Stimulated activated CD4-positive, alpha-beta T cell treated with anti-CD3 and anti-CD28 coated beads, Interleukin-15, amount 100 ng/mL, for 24 hours (primary cell): ENCODE data around the gene GRIP2.

Experiments used
- DNase-seq: peaks from one replicate; pipeline ENCODE4 v3.0.0-alpha.2; 2020

Gene GRIP2

DNA sequence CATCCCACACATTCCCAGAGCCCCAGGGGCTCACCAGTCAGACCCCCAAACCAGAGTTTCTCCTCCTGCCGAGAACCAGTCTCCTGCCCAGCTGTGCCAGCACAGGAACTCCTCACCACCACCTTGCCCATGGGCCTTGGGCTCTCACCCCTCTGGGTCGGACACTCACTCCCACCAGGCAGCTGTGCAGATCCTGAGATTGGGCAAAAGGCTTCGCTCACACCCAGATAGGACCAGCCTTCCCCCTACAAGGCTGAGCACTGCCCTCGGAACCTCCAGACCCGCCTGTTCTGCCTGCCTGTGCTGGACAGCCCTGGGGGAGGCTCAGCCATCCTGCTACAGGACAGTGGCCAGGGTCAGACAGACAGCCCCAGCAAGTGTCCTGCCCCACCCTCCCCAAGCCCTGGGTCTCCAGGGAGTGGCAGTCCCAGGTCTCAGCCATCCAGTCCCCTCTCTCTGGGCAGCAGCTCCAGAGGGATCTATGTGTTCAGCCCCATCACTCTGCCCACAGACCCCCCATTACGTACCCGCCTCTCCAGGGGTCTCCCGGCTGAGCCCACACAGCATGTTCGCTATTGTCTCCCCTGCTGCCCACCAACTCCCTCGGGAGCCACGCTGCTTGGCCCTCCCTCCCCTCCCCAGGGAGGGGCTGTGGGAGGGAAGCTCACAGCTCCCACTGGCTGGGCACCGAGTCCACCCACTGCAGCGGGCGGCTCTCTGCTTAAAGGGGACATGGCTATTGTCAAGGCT is at the start of gene GRIP2:
Gene GRIP2, minus strand, starts transcription at position 601 of the 750 bp plus-strand sequence. Its CDS starts 34 bp downstream, at position 567.
- no peak for DNase-seq

DNA sequence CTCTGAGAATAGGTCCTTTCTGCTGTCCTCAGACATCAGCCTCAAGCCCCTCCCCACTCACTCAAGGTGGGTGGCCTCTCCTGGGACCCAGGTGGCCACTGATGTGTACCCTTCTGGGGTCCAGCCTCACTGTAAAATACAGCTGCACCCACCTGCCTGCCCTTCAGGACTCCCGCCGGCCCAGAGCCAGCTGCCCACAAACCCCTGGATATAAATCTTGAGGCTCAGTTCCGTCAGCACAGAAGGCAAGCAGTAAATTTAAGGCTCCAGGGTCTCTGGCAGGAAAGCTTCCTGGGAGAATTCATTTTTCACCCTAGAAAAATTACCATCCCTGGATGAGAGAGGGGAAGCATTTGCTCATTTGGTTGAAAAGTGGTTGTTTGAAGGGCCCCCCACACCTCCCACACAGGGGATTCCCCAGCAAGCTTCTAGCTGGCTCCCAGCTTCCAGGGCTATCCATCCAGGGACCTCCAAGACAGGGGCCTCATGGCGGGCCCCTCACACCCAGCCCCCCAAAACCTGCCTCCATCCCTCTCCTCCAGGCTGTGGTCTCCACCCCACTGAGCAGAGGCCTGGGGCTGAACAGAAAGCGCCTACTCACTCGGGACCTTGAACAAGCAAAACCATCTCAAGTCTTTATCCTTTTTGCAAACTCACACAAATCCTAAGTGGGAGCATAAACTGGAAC is 48.4 kb upstream of the GRIP2 start:
- DNase-seq: no peak

DNA sequence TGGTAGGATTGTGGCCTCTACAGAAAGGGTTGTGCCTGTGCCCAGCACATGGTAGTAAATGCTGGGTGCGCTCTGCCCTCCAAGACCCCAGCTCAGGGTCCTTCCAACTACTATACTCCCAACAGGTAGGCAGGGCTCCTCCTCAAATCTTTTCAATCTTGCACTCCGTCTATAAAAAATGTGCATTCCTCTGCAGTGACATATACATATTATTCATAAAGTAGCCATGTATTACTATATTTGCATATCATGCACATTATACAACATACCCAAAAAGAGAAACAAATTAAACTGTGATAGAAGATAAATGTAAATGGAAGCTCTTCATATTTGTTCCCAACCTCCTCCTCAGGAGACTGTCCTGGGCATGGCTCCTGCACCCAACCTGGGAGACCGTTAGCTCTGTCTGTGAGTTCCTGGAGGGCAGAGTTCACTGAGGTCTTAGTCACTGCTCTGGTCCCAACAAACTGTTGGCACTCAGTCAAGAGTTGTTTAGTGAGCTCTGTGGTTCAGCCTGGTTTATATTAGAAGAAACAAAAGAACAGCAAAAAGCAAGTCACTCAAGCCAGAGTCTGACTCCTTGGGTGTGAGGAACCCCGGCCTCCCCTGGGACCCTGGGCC is 47.7 kb upstream of the GRIP2 start:
- no peak for DNase-seq

DNA sequence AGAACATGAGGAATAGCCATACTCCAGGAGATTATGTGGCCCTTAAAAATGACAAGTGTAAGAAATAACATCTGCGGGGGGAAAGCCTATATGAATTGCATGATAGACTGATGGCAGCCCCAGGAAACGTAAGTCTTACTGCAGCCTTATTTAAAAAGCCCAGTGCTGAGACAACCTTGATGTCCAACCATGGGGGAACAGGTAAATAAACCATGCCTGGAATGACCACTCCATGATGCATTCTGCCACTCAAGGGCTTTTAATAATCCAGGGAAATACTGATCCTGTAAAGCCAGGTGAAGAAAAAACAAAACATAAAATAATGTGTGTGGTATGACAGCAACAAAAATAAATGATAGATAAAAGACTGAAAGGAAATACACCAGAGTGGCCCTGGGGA is 46.5 kb upstream of the GRIP2 start:
- DNase-seq: no peak

DNA sequence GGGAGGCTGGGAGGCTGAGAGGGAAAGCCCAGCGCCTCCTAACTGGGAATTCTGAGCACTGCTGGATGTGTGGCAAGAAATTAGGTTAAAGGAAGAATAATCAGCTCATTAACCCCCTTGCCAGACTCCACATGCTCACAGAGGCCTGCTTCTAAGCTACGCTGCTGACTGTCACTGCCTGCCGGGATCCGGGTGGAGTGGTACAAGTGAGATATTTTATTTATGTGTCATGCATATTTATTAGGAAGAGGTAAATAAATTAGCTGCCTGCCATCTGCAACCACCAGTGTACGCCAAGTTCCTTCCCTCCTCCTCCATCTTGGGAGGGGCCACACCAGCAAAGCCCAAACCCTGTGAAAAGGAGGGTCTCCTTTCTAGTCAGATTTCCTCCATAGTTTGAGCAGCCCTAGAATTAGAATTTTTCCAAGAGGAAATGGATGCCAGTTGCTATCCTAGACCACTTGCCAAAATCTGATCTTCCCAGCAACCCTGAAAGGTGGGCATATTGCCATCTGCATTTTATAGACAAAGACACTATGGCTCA is 43.5 kb upstream of the GRIP2 start:
- DNase-seq: no peak

DNA sequence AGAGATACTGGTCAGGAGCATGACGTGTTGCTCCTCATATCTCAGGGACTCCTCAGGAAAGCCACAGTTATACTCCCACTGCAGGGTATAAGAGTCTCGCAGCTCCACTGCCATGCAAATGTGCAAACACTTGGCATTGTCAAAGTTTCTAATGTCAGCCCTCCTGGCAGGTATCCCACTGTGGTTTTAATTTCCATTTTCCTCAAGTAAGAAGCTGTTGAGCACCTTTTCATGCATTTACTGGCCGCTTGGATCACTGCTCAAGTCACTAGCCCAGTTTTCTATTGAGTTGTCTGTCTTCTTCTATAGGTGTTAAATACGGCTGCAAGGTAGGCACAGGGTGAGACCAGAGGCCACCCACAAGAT is 41.9 kb upstream of the GRIP2 start:
- no peak for DNase-seq

DNA sequence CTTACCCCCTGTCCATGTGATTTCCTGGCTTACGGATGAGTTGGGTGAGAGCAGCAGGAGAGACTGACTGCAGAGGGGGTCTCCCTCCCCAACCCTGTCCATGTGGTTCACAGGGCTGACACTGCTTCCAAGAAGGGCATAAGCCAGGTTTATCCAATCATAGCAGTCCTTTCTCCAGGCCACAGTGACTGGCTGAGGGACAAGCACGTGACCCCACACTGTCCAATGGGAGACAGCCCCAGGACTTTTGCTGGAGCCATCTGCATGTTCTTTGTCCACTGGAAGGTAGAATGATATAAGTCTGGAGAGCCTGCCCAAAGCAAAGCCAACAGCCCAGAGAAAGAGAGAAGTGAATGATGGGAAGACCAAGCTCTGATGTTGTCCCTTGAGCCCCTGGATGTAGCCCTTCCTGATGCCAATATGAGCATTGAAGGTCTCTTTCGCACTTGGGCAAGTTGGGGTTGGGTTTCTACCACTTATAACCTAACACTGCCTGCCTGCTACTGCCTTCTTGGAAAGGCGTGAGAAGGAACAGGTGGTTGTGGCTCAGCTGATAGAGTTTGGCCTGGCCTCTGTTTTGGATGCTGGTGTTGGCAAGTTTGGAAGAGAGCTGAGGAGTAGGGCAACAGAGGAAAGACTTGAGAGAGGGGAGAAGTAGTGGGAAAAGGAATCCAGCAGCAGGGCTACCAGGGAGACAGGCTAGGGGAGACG is 41.3 kb upstream of the GRIP2 start:
- DNase-seq: no peak

DNA sequence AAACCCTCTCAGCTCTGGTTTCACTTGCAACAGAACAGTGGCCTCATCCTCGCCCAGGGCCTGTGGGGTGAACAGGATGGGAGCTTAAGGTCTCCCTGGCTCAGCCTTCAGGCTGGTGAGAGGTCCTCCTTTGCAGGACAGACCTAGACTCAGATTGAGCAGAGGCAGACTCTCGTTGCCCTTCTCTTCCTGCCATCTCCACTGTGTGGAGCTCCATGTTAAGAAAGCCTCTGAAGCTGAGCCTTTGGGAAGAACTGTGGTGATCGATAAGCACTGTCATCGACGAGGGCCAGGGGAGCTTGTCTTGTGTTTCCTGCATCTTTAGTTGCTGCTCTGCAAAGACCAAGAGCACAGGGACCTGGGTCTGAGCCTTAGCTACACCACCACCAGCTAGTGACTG is 37.8 kb upstream of the GRIP2 start:
- no peak for DNase-seq

DNA sequence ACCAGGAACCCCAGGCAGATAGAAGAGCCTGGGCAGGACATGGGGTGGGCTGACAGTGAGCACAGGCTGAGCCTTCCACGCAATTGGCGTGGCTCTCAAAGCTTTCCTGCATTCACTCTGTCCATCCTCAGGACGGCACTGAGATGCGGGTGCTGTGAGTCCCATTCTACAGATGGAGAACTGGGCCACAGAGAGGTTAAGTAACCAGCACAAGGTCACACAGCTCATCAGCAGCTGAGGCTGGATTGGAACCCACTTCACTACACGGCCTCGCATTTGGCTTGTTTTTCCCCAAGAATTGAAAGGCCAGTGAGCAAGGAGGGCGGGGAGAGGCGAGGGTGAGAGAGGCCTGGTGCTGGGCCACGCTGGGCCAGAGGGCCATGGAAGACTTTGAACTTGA is 36.0 kb upstream of the GRIP2 start:
- DNase-seq: no peak

DNA sequence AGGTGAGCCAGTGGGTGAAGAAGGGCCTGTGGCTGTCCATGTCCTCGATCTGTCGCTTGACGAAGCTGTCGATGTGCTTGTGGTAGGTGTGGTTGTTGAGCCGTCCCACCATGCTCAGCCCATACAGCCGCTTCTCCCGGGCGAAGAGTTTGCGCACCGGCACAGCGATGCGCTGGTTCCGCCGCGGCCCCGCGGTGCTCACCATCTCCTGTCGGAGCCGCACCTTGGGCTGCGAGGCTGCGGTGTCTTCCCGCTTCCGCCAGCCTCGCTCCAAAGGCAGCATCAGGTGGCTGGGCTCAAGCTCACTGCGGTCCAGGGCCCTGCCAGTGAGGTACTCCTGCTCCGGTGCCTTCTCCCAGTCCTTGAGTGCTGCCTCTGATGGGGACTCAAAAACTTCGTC is 34.0 kb upstream of the GRIP2 start:
- no peak for DNase-seq

DNA sequence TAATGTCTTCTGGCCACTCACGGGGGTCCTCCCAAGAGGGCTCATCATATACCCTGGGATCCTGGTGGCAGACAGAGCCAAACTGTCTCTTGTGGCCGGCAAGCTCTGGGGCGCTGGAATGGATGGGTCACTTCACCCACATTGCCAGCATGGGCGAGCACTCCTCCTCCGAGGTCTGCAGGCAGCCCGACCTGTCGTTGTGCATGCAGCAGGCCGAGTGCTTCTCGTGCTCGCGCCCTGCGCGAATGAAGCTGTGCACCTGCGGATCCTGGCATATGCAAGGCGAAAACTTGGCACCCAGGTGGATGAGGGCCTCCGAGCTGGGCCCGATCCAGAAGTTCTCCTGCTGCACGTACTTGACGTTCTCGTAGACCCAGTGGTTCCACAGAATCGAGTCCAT is 33.6 kb upstream of the GRIP2 start:
- DNase-seq: no peak

DNA sequence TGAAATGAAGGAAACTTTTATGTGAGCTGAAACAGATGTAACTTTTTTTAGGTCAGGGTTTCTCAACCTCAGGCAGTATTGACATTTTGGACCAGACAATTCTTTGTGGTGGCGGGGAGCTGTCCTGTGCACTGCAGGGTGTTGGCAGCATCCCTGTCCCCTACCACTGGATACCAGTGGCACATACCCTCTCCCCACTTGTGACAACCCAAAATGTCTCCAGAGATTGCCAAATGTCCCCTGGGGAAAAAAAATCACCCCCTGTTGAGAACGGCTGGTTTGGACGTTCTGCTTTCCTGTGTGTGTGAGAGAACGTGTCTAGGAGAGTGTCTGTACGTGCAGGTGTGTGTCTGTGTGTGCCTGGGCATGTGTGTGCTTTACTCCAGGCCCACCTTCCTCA is 30.7 kb upstream of the GRIP2 start:
- no peak for DNase-seq

DNA sequence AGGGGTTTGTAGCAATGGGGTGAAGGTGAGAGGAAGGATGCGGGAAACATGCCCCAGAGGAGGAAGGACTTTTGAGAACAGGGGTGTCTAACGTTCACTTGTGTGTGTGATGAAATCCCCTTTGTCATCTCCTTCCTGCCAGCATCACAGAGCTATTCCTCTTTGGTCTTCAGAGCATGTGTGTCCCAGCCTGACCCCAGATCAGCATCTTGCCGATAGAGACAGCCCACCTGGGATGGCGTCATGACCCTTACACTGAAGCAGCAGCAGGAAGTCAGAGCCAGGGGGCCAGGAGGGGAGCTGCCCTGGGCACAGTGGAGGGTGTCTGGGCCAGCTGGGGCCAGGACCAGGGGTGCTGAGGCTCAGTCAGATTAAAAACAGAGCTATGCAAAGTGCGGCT is 29.9 kb upstream of the GRIP2 start:
- DNase-seq: no peak

DNA sequence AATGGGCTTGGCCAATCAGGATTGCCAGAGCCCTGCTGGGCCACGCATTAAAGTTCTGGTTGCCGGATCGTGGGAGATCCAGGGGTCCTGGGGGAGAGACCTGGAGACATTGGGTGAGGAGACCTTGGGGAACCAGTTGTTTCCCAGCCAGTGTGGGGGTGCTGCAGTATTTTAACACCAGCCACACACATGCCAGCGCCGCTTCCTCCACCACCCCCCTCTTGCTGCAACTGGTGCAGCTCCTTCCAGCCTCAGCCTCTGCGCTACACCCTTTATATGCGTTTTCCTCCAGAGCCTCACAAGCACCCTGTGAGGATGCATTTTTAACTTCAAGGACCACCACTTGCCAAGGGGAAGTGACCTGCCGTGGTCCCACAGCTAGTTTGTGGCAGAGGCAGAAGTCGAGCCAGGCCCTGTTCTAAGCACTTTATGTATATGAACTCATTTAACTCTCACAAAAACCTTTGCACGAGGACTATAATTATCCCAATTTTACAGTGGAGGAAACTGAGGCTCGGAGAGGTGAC is 29.4 kb upstream of the GRIP2 start:
- no peak for DNase-seq

DNA sequence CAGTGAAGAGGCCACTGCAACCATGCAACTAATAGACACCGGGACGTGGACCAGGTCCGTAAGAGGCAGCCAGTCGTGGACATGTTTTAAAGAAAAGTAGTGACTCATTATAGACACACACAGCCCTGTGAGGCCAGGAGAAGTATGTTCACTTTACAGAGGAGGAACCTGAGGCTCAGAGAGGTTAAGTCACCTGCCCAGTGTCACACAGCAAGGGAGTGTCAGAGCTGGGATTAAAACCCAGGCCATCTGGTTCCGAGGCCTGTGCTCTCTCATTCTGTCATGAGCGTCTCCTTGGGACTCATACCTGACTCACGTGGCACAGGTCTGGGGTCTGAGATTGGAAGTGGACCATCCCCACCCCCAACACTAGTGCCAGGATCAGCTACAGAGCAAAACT is 28.1 kb upstream of the GRIP2 start:
- no peak for DNase-seq

DNA sequence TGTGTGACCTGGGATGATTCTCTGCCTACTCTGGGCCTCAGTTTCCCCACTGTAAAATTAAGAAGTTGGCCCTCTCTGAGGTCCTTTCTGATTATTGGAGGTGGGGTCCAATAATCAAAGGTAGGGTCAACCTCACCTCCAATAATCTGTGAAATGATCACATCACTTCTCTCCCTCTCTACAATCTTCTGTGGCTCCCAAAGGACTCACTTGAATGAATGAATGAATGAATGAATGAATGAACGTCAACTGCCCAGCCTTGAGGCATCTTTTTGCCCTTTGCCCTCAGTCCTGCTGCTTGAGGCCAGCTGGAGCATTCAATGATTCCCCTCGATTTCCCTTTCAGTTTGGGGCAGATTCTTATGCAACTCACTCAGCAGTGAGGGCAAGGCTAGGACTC is 26.7 kb upstream of the GRIP2 start:
- DNase-seq: no peak

DNA sequence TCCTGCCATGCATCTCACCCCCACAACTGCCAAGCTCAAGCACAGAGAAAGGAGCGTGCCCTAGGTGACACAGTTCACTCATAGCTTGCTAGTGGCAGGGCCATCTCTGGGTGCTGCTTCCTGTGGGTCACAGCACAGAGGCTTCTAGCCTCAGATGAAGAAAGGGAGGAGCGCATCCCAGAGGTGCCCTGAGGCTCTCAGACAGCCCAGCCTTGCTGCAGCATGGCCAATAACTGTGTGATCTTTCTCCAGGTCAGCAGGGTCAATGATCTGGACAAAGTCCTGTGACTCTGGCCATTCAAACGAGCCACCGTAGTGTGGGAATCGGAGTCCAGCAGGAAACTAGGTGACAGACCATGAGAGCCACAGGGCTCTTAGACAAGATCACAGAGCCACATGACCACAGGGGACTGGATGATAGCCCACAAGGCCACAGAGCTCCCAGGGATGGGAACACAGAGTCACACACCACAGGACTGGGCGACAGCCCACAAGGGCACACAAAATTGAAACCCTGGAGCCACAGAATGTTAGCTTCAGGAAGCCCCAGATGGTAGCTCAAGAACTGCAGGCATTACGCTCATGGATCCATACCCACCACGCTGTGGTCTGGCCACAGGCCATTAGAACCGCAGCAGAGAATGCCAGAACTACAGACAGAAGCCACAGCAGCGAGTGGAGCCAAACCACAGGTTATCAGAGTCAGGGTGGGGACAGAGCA is 25.9 kb upstream of the GRIP2 start:
- DNase-seq: no peak

DNA sequence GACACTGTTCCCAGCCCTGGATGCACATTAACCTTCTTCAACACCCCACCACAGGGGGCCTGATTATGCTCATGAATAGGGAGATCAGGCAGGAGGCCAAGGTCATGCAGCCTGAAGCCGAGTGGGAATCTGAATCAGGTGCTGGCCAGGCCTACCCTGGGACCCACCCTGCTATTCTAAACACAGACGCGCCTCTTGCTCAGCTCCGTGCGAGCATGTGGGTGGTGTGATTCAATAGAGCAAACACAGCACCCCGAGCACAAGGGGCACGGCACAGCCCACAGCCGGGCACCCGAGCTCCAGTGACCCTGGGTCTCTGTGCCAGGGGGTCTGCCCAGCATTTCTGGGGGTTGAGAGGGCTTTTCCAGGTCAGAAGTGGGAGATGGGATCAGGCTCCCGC is 24.6 kb upstream of the GRIP2 start:
- DNase-seq: no peak

DNA sequence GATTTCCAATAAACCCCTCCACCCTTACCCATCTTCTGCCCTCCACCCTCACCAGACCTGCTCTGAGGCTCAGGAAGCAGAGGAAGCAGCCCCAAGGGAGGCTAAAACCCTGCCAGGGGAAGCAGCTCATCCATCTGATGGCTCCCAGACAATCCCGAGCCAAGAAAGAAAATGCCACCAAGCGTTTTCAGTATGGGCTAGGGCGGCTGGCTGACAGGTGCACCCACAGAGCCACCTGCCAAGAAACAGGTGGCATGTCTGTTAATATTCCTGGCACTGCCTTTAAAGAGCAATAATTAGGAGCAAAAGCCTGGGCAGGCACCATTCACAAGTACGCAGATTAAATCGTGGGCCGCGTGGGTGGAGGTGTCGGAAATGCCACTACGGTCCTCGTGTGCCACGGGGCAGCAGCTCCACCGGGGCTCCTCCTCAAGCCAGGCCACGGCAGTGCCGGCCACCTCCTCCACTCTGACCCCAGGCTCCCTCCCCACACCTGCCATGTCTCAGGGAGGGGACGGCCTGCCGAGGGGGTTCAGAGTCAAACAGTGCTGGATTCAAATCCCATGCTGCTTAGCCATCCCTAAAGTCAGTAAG is 23.9 kb upstream of the GRIP2 start:
- DNase-seq: no peak

DNA sequence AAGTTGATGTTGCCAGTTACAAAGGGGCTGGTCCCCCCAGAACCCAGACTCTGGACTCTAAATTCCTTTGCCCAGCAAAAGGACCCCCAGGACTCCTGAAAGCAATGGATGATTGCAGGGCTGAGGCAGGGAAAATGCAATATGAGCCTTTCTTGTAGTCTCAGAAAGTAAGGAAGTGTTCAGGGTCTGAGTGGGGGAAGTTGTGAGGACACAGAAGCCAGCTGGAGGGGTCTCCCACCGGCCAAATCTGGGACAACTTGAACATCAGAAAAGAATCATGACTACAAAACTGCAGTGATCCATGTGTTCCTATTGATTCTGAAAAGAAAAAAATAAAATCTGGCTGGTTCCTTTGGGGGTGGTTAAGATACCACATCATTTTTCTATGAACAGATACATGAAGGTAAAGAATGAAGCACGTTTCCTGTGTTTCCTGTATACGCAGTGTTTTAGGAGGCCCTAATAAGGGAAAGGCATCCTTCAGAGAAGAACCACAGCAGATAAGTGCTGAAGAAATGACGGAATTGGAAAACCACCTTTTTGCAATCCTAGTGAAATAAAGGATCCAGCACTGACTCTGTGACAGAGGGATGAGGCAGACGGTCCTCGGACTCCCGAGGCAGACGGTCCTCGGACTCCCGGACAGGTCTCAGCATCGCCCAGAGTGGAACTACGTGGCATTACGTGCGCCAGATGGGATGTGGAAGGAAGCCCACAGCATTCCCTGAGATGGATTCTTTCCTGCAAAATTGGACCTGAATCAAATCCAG is 22.2 kb upstream of the GRIP2 start:
- DNase-seq: no peak
